ENCODE data around the gene SLC27A4. TPM values are rescaled to one million over a fixed set of nuclear protein-coding genes. Genes with fewer than 3 reads are reported as not detected.

The SLC27A4 gene
- total and polyA plus RNA-seq, 9 donors = 4.8 to 22.4 (median 10.8) TPM

DNA sequence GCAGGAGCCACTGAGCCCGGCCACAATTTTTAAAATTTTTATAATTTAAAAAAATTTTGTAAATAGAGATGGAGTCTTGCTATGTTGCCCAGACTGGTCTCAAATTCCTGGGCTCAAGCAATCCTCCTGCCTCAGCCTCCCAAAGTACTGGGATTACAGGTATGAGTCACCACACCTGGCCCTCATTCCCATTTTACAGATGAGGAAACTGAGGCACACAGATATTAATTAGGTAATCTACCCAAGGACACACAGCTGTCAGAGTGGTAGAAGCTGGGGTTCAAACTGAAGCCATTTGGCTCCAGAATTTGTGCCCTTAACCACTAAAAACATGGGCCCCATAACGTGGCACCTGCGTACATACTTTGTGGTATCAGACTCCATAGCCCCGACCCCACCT is 25.6 kb upstream of the SLC27A4 start:
- Histone ChIP-seq H3K36me3 (no peaks in the 10 kb centered on the region), H3K4me3 (no peak overlapping the region), H3K27ac (no peak overlapping the region), H3K4me1 (ENCODE audit: insufficient read depth) (no peaks in the 10 kb centered on the region), H3K9me3 (no peaks in the 10 kb centered on the region), H3K27me3 (no peaks in the 10 kb centered on the region)
- TF ChIP-seq CTCF (IDR thresholded peaks at IDR 0.05) (no peak), POLR2A (IDR thresholded peaks at IDR 0.05) (no peak), EP300 (IDR thresholded peaks at IDR 0.05) (no peak)
- 89 to 93% (median 90%) methylated on average over 4 of the region's 4 CpGs for WGBS, 3 donors
- intact Hi-C loops (cut with DNase I) = no loop called here
- no peak for DNase-seq

- 75 to 77% (median 77%) methylated on average over 9 of the region's 9 CpGs for WGBS, 3 donors
- intact Hi-C loops (cut with DNase I) = no loop called here
- Histone ChIP-seq H3K9me3 (no peaks in the 10 kb centered on the region), H3K4me3 (no peak overlapping the region), H3K27ac (no peak overlapping the region), H3K27me3 (no peaks in the 10 kb centered on the region), H3K36me3 (no peaks in the 10 kb centered on the region), H3K4me1 (ENCODE audit: insufficient read depth) (peaks cover 2% of the 10 kb centered on the region)
- no peak for DNase-seq
- TF ChIP-seq POLR2A (IDR thresholded peaks at IDR 0.05) (no peak), CTCF (IDR thresholded peaks at IDR 0.05) (no peak), EP300 (IDR thresholded peaks at IDR 0.05) (no peak)
Measured at GRCh38 chr9:128316421-128316820, 23.9 kb upstream of the SLC27A4 start.

- H3K4me3 ChIP-seq = no peak overlapping the region
- peaks cover 3% of the 10 kb centered on the region for H3K4me1 ChIP-seq (ENCODE audit: insufficient read depth)
- no peak for TF ChIP-seq EP300 (IDR thresholded peaks at IDR 0.05)
- TF ChIP-seq CTCF (IDR thresholded peaks at IDR 0.05) = no peak
- TF ChIP-seq POLR2A (IDR thresholded peaks at IDR 0.05) = no peak
- no peaks in the 10 kb centered on the region for H3K9me3 ChIP-seq
- intact Hi-C loops (cut with DNase I) = no loop called here
- no peaks in the 10 kb centered on the region for H3K36me3 ChIP-seq
- 80 to 90% (median 84%) methylated on average over 2 of the region's 2 CpGs for WGBS, 3 donors
- no peak overlapping the region for H3K27ac ChIP-seq
- no peaks in the 10 kb centered on the region for H3K27me3 ChIP-seq
- DNase-seq = no peak
Measured at GRCh38 chr9:128317629-128318028, 22.7 kb upstream of the SLC27A4 start.

- Histone ChIP-seq H3K27ac (no peak overlapping the region), H3K4me1 (ENCODE audit: insufficient read depth) (peaks cover 8% of the 10 kb centered on the region), H3K36me3 (no peaks in the 10 kb centered on the region), H3K4me3 (peak overlapping the region; percentile 86), H3K9me3 (no peaks in the 10 kb centered on the region), H3K27me3 (no peaks in the 10 kb centered on the region)
- intact Hi-C loops (cut with DNase I) = loop anchor here in 1 of 4 donors (5.0 kb wide), 1 partner anchor 44 kb away; the partner anchor contains the start of genes GOLGA2 and SWI5
- WGBS, 3 donors = 67 to 76% (median 75%) methylated on average over 7 of the region's 7 CpGs
- no peak for DNase-seq
- TF ChIP-seq POLR2A (IDR thresholded peaks at IDR 0.05) = no peak
- no peak for TF ChIP-seq CTCF (IDR thresholded peaks at IDR 0.05)
- TF ChIP-seq EP300 (IDR thresholded peaks at IDR 0.05) = no peak
Measured at GRCh38 chr9:128321343-128321742, 19.0 kb upstream of the SLC27A4 start.

Data from ovary (tissue), 9 donors.